ENCODE measurements around the gene IPO11.

DNA sequence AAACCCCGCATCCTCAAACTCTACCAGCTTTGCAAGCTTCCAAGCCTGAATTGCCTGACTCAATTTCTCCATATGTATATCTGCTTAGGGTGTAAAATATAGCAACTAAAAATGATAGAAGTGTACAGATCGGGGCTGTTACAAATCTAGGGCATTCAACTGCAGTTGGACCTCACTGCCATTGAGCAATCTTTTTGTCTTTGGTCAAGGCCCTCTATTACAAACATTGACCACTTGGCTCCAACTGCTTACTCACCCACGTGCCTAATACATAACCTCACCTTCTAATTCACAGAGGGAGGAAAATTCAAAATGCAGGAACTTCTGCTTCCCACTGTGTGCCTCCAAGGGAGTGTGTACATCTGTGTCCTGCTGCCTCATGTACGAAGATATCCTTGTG is 176.1 kb downstream of the IPO11 start:
- TF ChIP-seq, protein P1, sequence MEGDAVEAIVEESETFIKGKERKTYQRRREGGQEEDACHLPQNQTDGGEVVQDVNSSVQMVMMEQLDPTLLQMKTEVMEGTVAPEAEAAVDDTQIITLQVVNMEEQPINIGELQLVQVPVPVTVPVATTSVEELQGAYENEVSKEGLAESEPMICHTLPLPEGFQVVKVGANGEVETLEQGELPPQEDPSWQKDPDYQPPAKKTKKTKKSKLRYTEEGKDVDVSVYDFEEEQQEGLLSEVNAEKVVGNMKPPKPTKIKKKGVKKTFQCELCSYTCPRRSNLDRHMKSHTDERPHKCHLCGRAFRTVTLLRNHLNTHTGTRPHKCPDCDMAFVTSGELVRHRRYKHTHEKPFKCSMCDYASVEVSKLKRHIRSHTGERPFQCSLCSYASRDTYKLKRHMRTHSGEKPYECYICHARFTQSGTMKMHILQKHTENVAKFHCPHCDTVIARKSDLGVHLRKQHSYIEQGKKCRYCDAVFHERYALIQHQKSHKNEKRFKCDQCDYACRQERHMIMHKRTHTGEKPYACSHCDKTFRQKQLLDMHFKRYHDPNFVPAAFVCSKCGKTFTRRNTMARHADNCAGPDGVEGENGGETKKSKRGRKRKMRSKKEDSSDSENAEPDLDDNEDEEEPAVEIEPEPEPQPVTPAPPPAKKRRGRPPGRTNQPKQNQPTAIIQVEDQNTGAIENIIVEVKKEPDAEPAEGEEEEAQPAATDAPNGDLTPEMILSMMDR (IDR thresholded peaks at IDR 0.05; ENCODE audit: insufficient read depth, low read length, poor library complexity, severe bottlenecking), result no peak
- TF ChIP-seq EZH2phosphoT487 (conservative IDR thresholded peaks at IDR 0.05; ENCODE audit: low read length), result no peak
